ENCODE data around the gene DST.
A peak's percentile ranks its signal among the peaks of the same experiment; 100 is the strongest.

DST gene

DNA sequence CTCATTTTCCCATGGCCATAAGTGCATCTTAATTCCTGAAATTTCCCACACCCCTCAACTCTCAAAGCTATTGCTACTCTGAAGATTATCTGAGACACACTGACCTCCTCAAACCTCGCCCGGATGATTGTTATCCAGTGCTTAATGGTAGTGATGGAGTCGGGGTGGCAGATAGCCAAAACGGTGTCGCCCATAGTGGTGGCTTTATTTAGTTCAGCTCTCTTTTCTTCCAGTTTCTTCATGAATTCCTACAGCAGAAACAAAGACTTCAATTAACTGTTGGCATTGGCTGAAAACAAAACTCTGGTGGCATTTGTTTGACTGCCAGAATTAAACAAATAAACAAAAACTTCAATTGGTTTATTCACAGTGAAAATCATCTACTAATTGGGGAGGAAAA is 165.4 kb downstream of the DST start:
- DNase-seq: no peak

DNA sequence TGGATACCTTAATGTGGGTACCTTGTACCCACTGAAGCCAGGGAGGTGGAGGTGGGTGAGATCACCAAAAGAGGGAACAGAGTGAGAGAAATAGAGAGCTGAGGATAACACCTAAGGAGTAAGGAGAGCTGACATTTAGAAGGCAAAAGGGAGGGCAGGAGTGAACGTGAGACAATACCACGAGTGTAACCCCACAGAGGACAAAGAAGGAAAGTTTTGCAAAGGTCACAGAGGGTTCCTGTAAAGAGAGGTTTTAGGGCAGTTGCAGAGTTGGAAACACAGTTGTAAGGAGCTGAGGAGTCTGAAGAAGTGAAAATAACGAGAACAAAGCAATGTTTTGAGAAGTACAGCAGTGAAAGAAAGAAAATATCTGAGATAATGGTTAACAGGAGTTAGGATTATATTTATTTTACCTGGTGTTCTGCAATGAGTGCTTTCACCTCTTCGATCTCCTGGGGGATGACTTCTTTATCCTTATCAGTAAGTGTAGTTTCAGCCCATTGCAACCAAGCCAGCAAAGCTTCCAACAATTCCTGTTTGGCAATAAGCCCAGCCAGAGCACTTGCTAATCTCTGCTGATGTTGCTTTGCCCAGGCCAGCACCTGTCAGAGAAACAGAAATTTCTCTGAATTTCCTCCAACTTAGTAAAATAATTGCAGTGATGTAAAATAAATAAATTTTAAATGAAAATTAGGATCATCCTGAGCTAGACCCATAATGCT is 166.8 kb downstream of the DST start:
- DNase-seq: peak; percentile 62

DNA sequence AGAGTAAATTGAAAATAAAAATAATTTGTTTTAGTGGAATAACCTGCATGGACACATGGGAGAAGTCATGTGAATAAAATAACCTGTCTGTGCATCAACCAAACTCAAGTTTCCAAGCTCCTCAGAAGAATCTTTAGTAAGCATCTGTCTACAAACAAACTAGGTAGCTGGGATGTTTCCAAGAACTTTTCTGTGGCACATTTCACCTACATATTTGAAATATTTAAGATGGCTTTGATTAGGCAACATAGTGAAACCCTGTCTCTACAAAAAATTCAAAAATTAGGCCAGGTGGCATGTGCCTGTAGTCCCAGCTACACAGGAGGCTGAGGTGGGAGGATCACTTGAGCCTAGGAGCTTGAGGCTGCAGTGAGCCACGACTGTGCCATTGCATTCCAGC is 168.2 kb downstream of the DST start:
- no peak for DNase-seq

DNA sequence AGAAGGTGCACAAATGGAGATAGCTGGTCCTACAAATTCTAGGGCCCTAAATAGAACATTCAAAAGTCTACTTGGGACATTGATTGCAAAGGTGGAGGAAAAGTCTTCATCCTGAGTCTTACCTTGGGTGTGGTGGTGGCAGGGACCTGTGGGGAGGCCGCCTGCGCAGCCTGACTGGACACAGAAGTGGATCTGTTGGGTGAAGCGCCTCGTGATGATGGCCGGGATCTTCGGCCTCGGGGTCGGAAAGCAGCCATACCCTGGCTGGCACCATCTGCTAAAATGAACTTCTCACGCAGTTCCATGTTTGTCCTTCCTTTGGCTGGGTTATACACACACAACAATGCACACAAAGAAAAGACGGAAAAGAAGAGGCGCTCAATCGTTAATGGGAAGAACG is 179.2 kb downstream of the DST start:
- no peak for DNase-seq

DNA sequence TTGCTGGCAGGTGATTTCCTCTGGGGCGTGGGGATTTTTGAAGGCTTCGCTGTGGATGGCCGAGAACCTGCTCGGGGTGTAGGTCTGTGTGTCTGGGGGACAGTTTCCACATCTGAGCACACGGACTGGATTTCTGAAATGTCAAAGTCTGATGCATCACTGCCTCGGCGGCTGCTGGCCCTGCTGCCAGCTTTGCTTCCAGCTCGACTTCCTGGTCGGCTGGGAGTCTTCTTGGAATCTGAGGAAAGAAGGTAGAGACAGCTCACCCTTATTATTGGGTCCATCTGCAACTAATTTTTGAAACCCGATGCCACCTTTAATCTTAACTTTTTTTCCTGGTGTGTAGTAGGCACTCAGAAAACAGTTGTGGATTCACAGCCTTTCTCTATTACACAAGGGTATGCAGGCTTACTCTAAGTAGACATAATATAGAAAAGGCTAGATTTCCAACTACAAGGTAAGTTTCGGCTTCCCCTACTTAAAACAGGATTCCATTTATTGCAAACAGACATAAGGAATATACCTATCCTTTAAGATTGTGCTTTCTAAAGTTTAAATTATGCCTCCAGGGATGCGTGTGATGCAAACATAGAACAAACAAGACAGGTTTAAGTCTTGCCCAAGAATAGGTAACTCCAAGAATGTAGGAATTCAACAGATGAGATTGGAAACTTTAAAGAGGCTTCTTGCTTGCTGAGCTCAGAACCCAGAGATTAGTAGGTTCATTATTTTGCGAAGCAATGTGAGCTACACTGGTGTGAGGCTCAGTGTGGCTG is 183.5 kb downstream of the DST start:
- no peak for DNase-seq

DNA sequence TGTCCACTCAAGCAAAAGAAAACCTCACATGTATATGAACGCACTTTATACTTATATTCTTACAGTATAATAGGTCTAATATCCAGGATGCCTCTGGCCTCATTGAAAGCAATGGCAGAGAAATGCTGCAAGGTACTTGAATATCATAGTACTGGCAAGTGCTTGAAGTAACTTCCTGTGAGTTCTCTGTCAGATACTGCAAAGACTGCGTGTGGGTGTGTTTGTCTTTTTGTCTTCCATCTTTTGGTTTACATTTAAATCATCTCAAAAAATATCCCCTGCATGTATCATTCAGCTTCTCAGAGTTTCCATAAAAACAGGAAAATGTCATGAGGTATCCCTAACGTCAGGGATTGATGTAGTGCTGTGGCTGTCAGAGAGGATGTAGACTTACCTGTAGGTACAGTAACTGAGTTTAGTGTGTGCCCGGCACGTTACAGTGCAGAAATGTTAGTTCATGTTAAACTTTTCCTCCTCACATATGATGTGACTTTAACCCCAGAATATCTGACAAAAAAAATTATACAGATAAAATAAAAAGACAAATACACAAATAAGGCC is 184.3 kb downstream of the DST start:
- no peak for DNase-seq

DNA sequence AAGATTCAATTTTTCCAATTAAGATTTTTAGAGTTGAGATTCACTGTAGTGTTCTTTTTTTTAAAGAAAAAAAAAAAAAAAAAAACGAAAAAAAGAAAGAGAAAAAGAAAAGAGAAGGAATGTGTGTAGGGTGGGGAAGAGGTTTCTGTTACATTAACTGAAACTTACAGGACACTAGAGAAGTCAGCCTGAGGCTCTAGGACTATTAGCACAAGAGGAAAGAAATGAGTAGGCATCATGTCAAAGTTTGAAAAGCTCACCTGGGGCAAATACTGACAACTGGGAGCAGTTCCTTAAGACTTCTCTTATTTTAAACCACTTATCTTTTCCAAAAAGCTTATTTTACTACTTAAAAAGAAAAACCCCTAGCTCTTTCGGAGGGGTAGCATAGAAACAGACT is 185.9 kb downstream of the DST start:
- DNase-seq: no peak

DNA sequence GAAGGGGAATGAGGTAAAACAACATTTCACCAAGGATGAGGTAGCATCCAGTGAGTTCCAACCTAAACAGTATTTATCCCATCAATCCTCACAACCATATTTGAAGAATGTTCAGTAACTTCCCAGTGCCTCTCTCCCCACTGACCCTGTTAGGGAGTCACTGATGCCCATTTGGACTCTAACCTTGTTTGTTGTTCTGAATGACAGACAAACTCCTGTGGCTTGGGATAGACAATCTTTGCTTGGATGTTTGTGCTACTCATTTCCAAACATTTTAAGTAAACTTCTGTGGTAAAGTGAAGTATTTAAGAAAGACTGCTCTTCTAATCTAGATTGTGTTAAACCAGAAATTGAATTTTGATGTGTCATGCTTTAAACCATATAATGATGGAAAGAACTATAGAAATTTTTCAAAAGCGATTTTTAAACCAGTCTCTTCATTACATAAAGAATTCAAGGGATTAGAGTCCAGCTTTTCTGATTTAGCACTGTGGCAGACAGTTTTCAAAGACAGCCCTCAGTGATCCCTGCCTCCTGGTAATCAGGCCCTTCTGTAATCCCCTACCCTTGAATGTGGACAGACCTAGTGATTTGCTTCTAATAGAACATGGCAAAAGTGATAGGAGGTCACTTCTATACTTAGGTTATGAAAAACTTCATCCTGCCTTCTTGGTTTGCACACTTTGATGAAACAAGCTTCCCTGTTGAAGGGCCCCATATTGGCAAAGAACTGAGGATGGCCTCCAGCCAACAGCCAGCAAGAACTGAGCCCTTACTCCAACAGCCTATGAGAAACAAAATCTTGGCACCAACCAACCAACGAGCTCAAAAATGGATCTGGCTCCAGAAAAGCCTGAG is 191.6 kb downstream of the DST start:
- no peak for DNase-seq

DNA sequence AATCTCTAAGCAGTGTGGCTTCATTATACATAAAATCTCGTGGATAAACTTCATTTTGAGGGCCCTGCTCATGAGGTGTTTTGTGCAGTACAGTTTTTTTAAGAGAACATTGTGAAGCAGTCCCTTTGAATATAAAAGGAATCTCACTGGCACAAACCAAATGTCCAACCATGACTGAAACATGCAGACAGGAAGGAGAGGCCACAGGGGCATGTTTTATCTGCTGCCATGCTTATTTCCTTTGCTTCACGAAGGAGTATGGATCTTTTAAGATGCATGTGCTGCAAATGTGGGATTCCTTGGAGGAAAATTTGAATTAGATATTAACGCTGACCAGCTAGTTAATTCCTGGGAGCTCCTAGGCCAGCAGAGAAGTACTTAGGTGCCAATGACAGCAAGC is 192.3 kb downstream of the DST start:
- DNase-seq: no peak

DNA sequence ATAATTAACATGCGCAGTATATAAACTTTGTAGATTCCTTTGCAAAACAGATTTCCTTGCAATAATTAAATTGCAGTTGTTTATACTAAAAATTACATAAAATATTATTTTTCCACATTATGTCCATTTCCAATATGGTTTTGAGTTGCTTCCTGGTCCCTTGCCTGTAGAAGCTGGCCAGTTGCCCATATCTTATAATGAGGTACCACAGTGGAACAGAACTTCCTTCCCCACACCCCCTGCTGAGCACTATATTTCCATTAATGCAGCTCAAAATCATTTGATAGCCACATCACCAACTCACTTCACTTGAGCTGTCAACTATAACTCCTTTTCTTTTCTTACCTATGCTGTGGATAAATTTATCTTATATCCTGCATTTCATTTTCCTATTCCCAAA is 194.6 kb downstream of the DST start:
- DNase-seq: no peak

DNA sequence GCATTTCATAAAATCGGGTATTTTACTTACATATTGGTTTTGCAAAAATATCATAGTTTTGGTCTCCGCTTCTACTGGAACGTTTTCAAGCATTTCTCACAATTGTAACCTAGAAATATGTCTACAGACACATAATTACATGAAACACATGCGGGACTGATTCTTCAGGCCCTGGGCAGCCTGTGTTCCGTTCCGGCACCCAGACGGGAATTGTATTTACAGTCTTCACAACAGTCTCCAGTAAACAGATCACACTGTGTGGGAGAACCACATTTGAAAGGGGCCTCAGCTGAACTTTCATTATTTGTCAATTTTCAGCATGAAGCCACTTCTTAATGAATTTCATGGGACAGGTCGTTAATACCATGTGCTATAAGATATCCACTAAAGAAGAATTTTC is 196.9 kb downstream of the DST start:
- DNase-seq: no peak

DNA sequence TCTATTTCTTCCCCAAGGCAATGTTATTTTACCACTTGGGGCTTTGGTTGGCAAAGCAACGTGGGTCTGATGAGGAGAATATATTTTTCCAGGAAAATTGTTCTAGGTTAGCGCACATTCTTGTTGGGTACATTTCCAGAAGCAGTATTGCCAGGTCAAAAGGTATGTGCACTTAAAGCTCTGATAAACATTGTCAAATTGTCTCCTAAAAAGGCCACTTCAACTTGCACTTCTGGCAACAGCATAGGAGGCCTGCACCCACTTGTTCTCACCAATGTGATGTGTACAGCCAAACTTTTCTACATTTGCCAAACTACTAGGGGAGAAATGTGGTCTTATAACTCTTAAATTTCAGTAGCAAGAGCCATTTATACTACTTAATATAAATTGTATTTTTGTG is 197.8 kb downstream of the DST start:
- DNase-seq: no peak

DNA sequence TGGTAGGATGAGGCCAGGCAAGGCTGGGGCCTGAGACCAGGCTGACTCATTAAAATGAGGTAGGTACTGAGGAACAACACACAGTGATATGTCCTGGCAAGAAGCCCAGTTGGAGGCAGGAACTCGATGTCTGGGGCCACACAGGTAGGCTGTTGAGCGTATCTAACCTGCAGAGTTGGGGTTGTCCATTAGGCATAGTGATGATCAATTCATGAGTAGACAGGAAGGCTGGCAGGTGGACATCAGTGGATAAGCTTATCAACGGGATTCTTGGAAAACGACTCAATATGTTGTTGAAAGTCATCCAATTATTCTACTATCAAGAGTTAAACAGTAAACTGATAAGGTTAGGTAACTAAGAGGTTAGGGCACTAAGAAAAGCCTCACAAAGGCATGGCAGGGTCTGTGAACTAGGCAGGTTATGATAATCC is 202.1 kb downstream of the DST start:
- peak; percentile 20 for DNase-seq

DNA sequence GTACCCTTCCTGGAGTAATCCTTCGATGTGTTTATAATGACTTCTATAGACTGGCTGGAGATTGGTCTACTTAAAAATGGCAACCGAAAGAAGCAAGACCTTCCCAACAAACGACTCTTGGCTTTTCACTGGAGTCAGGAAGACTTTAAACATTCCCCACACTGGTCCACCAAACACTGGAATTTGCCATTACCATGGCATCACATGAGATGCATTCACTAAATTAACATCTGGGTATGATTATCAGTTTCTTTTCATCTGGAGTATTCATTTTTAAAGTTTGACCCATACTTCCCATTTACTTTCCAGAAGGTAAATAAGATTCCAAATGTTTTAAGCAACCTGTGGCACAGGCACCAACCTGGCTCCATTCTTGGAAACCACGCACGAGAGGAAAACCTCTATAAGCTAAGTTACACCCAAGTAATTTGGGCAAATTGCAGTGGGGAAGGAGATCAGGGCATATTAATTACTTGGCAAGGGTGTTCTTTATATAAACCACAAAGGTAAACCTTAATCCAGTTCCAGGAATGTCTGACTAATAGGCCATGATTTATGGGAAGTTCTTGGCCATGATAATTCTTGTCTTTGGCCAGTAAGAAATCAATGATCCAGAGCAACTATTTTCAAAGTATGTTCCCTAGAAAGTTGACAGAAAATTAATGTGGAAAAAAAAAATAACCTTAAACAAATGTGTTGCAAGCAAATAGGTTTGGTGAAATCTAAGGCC is 205.4 kb downstream of the DST start:
- DNase-seq: peak; percentile 81

DNA sequence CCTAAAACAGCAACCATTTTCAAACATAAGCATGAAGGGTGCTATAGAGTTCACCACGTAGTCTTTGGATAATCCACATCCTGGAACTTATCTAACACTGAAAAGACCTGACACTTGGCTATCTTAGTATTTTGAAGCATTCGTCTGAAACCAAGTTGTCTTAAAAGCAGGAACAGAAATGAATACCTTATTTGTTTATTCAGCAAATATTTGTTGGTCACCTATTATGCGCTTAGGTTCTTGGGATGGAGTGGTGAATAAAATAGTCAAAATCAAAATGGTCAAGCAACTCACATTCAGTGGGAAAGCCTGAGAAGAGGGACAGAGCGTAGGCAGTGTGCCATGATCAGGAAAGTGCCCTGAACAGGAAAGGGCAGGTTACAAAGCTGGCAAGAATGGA is 206.9 kb downstream of the DST start:
- DNase-seq: no peak

DNA sequence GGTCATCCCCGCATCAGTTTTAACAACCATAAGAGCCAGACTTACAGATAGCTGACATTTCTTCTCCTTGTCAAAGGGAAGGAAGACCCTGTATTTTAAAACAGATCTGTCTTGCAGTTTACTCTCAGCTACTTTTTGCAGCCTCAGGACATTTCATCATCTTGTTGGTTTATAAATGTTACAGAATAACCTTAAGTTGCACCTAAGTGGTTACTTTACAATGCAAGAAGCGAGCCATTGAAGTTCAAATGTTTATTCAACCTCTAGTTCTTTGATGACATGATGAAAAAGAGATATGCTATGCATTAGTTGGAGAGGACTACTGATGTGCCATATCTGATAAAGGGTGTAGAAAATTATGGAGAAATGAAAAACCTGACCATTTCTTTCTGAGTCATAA is 207.4 kb downstream of the DST start:
- no peak for DNase-seq

DNA sequence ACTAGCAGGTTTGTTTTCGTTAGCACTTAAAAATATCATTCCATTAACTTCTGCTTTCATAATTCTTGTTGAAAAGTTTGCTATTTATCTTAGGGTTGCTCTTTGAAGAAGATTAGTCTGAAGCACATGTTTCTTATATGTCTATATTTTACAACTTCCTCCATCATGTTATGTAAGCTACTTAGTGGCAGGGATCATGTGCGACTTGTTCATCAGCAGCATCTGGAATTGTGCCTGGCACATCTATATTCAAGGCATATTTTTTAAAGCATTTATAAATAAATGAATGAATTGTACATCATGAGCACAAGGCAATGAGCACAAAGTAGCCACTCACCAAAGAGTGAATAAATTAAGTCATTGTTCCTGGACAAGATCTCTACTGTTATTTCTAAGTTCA is 208.1 kb downstream of the DST start:
- no peak for DNase-seq

DNA sequence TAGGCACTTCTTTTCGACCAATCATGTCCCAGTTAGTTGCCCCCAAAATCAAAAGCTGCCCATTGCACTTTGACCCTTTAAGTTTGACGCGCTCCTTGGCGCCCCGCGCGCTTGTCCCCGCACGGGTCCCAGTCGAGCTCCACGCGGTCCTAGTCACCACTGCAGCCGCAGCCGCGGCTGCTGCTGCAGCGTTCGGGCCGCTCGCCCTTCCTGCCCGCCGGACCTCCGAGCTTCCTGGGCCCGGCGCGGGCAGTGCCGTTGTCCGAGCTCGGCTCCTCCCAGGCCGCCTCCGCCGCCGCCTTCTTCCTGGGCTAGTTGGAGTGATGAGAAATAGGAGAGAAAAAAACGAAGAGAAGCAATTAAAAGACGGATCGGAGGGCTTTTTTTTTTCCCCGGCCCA is 209.6 kb downstream of the DST start:
- DNase-seq: no peak

DNA sequence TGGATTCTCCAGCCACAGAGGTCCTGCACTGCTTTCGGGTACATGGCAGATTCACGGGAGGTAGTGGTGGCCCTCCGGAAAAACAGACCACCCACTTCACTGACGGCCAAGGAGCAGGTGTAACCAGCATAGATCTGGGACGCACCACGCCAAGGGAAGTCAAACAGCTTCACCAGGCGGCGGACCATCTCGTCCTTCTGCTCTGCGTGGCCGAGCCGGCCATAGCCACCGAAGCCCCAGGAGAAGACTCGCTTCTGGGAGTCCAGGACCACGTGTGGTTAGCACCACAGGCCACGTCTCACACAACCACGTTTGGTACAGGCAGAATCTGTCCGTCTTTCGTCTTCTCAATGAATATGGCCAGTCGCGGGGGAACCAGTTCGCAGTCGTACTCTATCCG is 210.5 kb downstream of the DST start:
- DNase-seq: no peak

DNA sequence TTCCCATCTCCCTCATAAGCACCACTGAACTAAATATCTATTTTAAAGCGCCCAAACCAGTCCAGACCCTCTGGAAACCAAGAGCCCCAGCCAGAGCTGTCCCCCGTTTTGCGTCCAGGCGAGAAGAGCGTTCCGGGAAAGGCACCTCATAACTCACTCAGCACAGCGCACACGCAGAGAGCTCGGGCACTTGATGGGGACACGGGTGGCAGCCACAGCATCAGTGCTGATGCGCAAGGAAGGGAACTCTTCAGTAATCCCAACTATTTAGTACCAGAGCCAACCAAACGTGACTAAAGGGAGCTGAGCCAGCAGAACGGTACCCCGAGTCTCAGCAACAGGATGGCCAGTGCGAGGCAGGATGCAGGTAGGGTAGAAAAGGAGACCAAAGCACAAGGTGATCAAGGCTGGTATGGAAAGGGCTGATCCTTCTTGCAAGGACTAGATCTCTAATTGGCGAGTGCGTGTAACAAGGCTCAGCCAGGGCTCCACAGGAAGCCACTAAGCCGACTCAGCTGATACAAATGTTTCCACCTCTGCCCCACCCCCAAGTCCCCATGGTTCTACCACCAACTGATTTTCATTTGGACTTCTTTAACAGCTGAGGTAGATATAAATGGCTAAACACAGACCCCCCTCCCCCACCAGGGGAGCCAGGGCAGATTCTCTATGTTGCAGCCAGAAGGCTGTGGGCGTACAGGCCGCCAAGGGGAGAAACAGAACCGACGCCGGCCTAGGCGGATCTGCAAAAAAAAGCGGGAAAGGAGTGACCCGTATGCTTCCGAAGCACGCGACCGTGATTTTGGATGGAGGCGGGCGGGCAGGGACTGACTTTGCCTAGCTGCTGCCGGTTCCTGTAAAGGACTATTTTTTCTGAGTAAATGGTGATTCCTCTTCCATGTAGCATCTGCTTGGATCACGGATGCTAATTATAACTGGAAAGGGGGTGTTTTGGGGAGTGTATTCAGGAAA is 211.8 kb downstream of the DST start:
- no peak for DNase-seq

DNA sequence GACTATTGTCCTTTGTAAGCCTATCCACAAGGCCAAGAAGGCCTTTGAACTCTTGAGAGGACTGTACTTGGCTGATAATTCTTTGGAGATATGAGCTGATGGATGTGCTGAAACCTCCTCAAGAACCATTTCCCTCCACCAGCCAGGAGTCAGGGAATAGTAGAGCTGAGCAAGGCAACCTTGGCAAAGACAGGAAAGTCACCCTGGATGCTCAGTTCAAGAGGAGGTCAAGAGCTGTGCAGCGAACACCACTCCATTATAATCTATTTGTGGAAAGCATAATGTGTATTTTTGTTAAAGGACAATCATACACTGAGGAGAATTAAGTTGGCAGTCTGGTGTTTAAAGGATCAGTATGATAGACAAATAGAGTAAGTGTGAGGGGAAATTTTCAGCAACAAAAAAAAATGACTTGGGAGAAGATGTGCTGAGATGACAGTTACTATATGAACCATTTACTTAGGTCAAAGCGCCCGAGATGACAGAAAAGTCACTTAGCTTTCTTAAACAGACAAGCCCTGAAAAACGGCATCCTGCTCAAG is 218.1 kb downstream of the DST start:
- DNase-seq: no peak
